ENCODE results near the gene CSNK1A1.

CSNK1A1 gene

DNA sequence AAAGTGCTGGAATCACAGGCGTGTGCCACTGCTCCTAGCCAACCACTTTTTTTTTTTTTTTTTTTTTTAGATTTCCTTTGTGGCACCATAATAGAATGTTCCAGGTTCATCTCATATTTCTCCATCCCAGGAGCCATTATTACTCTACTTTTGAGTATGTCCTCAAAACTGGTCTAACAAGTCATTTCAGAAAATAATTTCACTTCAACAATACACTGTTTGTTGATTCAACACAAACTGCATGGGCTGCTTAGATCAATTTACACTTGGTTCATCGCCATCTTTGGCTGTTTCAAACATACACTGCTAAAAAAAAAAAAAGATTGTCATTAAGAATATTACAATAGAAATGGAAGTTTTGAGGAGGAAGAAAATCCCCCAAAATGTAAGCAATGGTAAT is 57.9 kb downstream of the CSNK1A1 start:
- no peak for DNase-seq (ENCODE audit: low read depth, low spot score)
- Histone ChIP-seq H3K9me3 (ENCODE audit: control insufficient read depth, insufficient read depth, low read length) (no peaks in the 10 kb centered on the region), H3K27me3 (ENCODE audit: control insufficient read depth, insufficient read depth, low read length) (no peaks in the 10 kb centered on the region), H3K4me1 (ENCODE audit: control insufficient read depth, insufficient read depth, low read length) (peaks cover 2% of the 10 kb centered on the region; the same call in 1 of the 2 replicates), H3K4me3 (ENCODE audit: low read length) (no peak overlapping the region), H3K27ac (ENCODE audit: low read length) (no peak overlapping the region), H3K36me3 (ENCODE audit: control insufficient read depth, insufficient read depth, low read length) (no peaks in the 10 kb centered on the region)
- no CpG with 5 or more reads among the region's 2 CpGs for WGBS (ENCODE audit: insufficient coverage, insufficient read length)

DNA sequence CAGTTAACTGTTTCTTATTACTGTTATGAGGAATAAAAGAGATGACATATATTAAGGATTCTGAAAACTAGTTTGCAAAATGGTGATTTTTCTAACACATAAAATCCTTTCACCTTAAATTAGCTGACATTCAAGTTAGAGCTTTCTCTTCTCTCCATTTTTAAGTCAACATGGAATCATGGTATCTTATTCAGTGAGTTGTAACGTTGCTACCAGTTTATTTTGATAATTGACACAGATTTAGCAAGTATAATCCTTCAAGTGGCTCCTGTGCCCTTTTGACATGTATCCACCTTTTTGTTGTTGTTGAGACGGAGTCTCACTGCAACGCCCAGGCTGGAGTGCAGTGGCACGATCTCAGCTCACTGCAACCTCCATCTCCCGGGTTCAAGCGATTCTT is 58.5 kb downstream of the CSNK1A1 start:
- H3K4me1 ChIP-seq (ENCODE audit: control insufficient read depth, insufficient read depth, low read length) = peaks cover 2% of the 10 kb centered on the region; the same call in 1 of the 2 replicates
- no peak overlapping the region for H3K4me3 ChIP-seq (ENCODE audit: low read length)
- no peaks in the 10 kb centered on the region for H3K27me3 ChIP-seq (ENCODE audit: control insufficient read depth, insufficient read depth, low read length)
- WGBS (ENCODE audit: insufficient coverage, insufficient read length) = no CpG with 5 or more reads among the region's 6 CpGs
- no peak for DNase-seq (ENCODE audit: low read depth, low spot score)
- no peaks in the 10 kb centered on the region for H3K36me3 ChIP-seq (ENCODE audit: control insufficient read depth, insufficient read depth, low read length)
- H3K9me3 ChIP-seq (ENCODE audit: control insufficient read depth, insufficient read depth, low read length) = no peaks in the 10 kb centered on the region
- H3K27ac ChIP-seq (ENCODE audit: low read length) = no peak overlapping the region

DNA sequence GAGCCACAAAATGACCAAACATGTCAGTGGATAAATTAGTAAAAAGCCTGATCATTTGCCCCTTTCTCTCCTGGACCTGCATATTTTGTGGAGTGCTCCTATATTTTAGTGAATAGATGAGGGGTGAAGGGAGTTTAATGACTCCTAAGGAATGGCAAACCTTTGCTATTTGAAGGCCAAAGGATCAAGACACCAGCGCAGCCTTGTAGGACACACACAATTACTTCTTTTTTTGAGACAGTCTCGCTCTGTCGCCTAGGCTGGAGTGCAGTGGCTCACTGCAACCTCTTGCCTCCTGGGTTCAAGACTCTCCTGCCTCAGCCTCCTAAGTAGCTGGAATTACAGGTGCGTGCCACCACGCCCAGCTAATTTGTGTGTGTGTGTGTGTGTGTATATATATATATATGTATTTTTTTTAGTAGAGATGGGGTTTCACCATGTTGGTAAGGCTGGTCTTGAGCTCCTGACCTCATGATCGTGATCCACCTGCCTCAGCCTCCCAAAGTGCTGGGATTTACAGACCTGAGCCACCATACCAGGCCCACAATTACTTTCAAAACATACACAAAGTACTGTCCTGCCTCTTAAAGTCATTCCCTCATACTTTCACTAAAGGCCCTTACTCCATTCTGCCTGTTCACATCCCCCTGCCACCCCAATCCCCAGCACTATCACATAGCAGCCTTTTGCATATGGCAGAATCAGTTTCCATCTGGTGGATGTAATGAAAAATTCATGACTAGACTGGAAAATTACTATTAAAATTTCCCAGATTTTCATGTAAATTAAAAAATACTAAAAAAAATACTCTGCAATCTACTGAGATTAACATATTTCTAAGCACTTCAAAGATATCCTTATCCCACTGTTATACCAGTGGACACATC is 60.4 kb downstream of the CSNK1A1 start:
- no CpG with 5 or more reads among the region's 6 CpGs for WGBS (ENCODE audit: insufficient coverage, insufficient read length)
- H3K27ac ChIP-seq (ENCODE audit: low read length) = no peak overlapping the region
- no peak overlapping the region for H3K4me3 ChIP-seq (ENCODE audit: low read length)
- no peaks in the 10 kb centered on the region for H3K4me1 ChIP-seq (ENCODE audit: control insufficient read depth, insufficient read depth, low read length)
- H3K36me3 ChIP-seq (ENCODE audit: control insufficient read depth, insufficient read depth, low read length) = no peaks in the 10 kb centered on the region
- H3K9me3 ChIP-seq (ENCODE audit: control insufficient read depth, insufficient read depth, low read length) = no peaks in the 10 kb centered on the region
- H3K27me3 ChIP-seq (ENCODE audit: control insufficient read depth, insufficient read depth, low read length) = no peaks in the 10 kb centered on the region
- no peak for DNase-seq (ENCODE audit: low read depth, low spot score)

DNA sequence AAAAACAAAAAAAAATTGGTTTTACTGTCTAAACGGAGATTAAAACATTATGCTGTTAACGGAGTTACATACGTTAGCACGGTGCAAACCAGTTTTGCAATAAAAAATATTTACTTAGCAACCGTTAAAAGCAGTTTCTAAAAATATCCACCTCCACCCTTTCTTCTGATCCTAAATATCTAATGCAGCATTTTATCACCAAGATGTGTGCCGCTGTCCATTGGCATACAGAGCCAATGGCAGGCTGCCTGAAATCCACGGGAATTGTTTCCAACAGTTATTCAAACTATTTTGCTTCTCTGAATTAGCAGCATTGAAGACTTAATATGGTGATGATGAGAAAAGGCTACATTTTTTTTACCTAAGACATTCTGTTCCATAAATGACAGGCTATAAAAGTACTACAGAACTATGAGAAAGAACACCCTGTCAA is 61.6 kb downstream of the CSNK1A1 start:
- Histone ChIP-seq H3K27me3 (ENCODE audit: control insufficient read depth, insufficient read depth, low read length) (no peaks in the 10 kb centered on the region), H3K9me3 (ENCODE audit: control insufficient read depth, insufficient read depth, low read length) (no peaks in the 10 kb centered on the region), H3K4me3 (ENCODE audit: low read length) (no peak overlapping the region), H3K36me3 (ENCODE audit: control insufficient read depth, insufficient read depth, low read length) (no peaks in the 10 kb centered on the region), H3K27ac (ENCODE audit: low read length) (no peak overlapping the region), H3K4me1 (ENCODE audit: control insufficient read depth, insufficient read depth, low read length) (no peaks in the 10 kb centered on the region)
- DNase-seq (ENCODE audit: low read depth, low spot score) = no peak
- WGBS (ENCODE audit: insufficient coverage, insufficient read length) = no CpG with 5 or more reads among the region's 7 CpGs

DNA sequence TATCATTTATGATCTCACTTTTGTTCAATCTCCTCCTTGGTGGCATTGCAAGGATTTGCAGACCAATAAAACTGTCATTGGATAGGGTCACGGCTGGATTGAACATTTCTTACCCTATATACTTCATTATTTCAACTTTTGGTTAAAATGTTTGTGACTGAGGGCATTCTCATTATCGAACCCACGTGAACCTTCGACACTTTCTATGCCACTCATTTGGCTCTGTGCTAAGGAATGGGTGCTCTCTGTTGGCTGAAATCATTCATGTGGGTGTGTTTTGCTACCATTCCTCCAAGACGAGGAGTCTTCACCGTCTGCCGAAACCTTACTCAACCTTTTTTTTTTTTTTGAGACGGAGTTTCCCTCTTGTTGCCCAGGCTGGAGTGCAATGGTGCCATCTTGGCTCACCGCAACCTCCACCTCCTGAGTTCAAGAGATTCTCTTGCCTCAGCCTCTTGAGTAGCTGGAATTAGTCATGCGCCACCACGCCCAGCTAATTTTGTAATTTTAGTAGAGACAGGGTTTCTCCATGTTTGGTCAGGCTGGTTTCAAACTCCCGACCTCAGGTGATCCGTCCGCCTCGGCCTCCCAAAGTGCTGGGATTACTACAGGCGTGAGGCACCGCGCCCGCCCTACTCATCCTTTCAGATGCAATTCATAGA is 62.5 kb downstream of the CSNK1A1 start:
- H3K4me1 ChIP-seq (ENCODE audit: control insufficient read depth, insufficient read depth, low read length) = no peaks in the 10 kb centered on the region
- no peak overlapping the region for H3K27ac ChIP-seq (ENCODE audit: low read length)
- H3K4me3 ChIP-seq (ENCODE audit: low read length) = no peak overlapping the region
- H3K9me3 ChIP-seq (ENCODE audit: control insufficient read depth, insufficient read depth, low read length) = no peaks in the 10 kb centered on the region
- WGBS (ENCODE audit: insufficient coverage, insufficient read length) = no CpG with 5 or more reads among the region's 19 CpGs
- H3K27me3 ChIP-seq (ENCODE audit: control insufficient read depth, insufficient read depth, low read length) = no peaks in the 10 kb centered on the region
- DNase-seq (ENCODE audit: low read depth, low spot score) = no peak
- no peaks in the 10 kb centered on the region for H3K36me3 ChIP-seq (ENCODE audit: control insufficient read depth, insufficient read depth, low read length)

DNA sequence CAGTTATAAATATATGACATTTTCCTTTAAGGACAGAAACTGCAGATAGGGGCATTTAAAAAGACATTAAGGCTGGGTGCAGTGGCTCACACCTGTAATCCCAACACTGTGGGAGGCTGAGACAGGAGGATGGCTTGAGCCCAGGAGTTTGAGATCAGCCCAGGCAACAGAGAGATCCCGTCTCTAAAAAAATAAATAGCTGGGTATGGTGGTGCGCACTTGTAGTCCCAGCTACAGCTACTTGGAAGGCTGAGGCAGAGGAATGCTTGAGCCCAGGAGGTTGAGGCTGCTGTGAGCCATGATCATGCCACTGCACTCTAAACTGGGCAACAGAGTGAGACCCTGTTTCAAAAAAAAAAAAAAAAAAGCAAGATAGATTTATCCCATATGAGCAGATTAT is 63.6 kb downstream of the CSNK1A1 start:
- H3K36me3 ChIP-seq (ENCODE audit: control insufficient read depth, insufficient read depth, low read length) = no peaks in the 10 kb centered on the region
- H3K4me1 ChIP-seq (ENCODE audit: control insufficient read depth, insufficient read depth, low read length) = no peaks in the 10 kb centered on the region
- no peaks in the 10 kb centered on the region for H3K9me3 ChIP-seq (ENCODE audit: control insufficient read depth, insufficient read depth, low read length)
- H3K27ac ChIP-seq (ENCODE audit: low read length) = no peak overlapping the region
- H3K27me3 ChIP-seq (ENCODE audit: control insufficient read depth, insufficient read depth, low read length) = no peaks in the 10 kb centered on the region
- DNase-seq (ENCODE audit: low read depth, low spot score) = no peak
- no peak overlapping the region for H3K4me3 ChIP-seq (ENCODE audit: low read length)
- WGBS (ENCODE audit: insufficient coverage, insufficient read length) = no CpG with 5 or more reads among the region's 2 CpGs

DNA sequence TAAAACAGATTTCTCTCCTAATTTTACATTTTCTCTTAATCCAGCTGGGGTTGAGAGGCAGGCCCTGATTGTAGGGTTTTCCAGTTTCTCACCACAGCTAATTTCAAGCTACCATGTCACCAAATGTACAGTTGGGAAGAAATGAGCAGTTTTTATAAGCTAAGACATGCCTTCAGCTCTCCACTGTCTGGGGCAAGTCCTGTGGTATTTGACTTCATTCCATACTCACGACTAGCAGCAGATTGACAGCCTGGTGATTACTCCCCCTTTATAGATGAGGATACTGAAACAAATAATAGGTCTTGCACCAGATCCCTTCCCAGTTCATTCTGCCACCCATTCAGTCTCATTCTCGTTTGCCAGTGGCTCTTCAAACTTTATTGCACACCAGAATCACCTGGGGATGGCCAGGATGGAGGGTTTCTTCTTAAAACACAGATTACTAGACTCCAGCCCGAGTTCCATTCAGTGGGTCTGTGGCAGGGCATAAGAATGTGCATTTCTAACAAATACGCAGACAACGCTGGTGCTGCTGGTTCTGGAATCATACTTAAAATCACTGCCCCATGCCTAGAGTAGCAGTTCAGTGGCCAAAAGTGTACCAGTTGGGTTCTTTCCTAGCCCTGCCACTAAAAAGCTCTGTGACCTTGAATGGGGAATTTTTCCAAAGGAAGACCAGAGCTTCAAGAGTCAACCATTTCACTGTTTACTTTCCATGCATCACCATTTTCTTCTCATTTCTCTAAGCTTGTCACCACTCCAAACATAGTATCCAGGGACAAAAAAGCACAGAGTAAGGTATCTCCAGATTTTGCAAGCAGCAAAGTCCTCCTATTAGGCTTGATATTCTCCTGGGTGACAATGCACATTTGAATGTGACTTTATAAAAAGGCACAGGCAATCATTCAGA is 64.3 kb downstream of the CSNK1A1 start:
- WGBS (ENCODE audit: insufficient coverage, insufficient read length) = no CpG with 5 or more reads among the region's 5 CpGs
- H3K4me1 ChIP-seq (ENCODE audit: control insufficient read depth, insufficient read depth, low read length) = no peaks in the 10 kb centered on the region
- no peak for DNase-seq (ENCODE audit: low read depth, low spot score)
- H3K27me3 ChIP-seq (ENCODE audit: control insufficient read depth, insufficient read depth, low read length) = no peaks in the 10 kb centered on the region
- no peaks in the 10 kb centered on the region for H3K9me3 ChIP-seq (ENCODE audit: control insufficient read depth, insufficient read depth, low read length)
- no peak overlapping the region for H3K27ac ChIP-seq (ENCODE audit: low read length)
- no peaks in the 10 kb centered on the region for H3K36me3 ChIP-seq (ENCODE audit: control insufficient read depth, insufficient read depth, low read length)
- H3K4me3 ChIP-seq (ENCODE audit: low read length) = no peak overlapping the region

DNA sequence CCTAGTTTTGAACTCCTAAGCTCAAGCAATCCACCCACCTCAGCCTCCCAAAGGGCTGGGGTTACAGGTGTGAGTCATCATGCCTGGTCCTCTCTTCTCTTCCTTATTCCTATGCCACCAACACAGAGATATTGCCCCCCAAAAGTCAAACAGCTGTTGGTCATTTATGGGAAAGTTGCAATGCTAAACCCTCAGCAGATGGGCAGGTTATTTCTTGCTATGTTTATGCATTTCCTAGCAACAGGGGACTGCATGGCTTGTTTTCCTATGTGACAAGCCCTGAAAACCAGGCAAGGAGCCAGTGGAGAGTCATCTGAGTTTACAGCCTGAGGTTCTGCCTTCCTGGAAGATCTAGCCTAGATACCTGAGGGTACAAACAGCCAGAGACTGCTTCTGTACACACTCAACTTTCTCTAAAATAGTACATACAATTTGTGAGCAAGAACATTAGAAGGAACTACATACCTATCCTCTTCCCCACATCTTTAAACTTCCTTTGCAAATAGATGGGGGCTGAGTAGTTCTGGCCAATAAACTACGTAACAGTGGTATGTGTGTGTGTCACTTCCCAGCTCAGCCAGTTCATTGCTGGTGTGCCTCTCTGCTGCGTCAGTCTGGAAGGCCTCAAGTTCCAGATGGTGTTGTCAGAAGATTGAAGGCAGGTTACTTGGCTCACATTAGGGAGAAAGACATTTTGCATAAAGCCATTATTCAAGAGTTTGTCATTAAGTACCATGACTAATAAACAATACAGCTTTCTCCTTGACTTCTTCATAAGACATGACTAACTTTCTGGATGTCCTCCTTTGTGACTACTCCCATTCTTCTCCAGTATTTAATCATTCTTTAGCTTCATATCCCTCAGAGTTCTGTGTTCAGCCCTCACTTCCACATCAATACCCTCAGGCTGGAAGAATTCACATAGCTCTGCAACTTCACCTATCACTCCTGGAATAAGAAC is 65.3 kb downstream of the CSNK1A1 start:
- no peak overlapping the region for H3K27ac ChIP-seq (ENCODE audit: low read length)
- no peak for DNase-seq (ENCODE audit: low read depth, low spot score)
- no peaks in the 10 kb centered on the region for H3K27me3 ChIP-seq (ENCODE audit: control insufficient read depth, insufficient read depth, low read length)
- WGBS (ENCODE audit: insufficient coverage, insufficient read length) = no CpG with 5 or more reads among the region's 2 CpGs
- no peak overlapping the region for H3K4me3 ChIP-seq (ENCODE audit: low read length)
- H3K36me3 ChIP-seq (ENCODE audit: control insufficient read depth, insufficient read depth, low read length) = no peaks in the 10 kb centered on the region
- no peaks in the 10 kb centered on the region for H3K9me3 ChIP-seq (ENCODE audit: control insufficient read depth, insufficient read depth, low read length)
- H3K4me1 ChIP-seq (ENCODE audit: control insufficient read depth, insufficient read depth, low read length) = no peaks in the 10 kb centered on the region

DNA sequence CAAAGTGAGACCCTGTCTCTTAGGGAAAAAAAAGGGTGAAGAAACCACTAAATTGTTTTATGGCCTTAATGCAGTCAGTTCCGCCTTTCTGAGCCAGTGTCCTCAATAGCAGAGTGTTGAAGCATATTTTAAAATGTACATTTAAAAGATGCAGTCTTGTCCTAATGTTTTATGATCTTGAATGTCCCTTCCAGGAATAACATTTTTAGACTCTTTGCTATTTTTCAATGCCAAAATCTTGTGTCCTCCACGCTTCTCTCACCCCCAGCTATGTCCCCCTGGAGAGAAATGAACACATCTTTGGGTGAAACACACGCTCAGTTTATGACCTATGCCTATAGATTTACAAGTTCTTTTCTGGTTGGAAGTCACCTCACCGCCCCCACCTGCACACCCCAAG is 69.8 kb downstream of the CSNK1A1 start:
- H3K9me3 ChIP-seq (ENCODE audit: control insufficient read depth, insufficient read depth, low read length) = no peaks in the 10 kb centered on the region
- H3K4me3 ChIP-seq (ENCODE audit: low read length) = no peak overlapping the region
- no peak overlapping the region for H3K27ac ChIP-seq (ENCODE audit: low read length)
- H3K36me3 ChIP-seq (ENCODE audit: control insufficient read depth, insufficient read depth, low read length) = no peaks in the 10 kb centered on the region
- no peaks in the 10 kb centered on the region for H3K4me1 ChIP-seq (ENCODE audit: control insufficient read depth, insufficient read depth, low read length)
- no peak for DNase-seq (ENCODE audit: low read depth, low spot score)
- no peaks in the 10 kb centered on the region for H3K27me3 ChIP-seq (ENCODE audit: control insufficient read depth, insufficient read depth, low read length)
- no CpG with 5 or more reads among the region's 4 CpGs for WGBS (ENCODE audit: insufficient coverage, insufficient read length)
